ENCODE data around the gene RPS19. TPM values are rescaled to one million over a fixed set of nuclear protein-coding genes. Genes with fewer than 3 reads are reported as not detected.

Gene RPS19
- total and polyA plus RNA-seq, 10 of the 15 experiments (the other 5 are each of a cell fraction or from before 2014, with no cell fraction given): 2,615 to 5,578 (median 4,127) TPM

DNA sequence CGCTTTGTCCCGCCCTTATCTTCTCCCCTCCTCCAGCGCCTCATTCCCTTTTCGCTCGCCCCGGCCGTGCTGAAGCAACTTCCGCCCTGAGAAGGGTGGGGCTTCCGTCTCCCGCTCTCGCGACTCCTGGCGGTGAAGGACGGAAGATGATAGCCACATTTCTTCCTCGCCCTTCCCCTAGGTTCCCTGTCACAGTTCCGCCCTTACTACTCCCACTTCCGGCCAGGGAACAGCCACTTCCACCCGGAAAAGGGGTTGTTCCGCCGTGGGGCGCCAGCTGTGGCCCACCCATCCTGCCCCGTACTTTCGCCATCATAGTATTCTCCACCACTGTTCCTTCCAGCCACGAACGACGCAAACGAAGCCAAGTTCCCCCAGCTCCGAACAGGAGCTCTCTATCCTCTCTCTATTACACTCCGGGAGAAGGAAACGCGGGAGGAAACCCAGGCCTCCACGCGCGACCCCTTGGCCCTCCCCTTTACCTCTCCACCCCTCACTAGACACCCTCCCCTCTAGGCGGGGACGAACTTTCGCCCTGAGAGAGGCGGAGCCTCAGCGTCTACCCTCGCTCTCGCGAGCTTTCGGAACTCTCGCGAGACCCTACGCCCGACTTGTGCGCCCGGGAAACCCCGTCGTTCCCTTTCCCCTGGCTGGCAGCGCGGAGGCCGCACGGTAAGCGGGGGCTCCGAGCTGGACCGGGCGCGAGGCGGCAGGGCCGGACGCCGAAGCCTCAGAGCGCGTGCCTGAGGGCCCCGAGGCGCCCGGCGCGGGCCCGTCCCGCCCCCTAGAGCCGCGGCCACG, at the start of gene RPS19 (continued):
- no peak for TF ChIP-seq ZNF274 (IDR thresholded peaks at IDR 0.05; ENCODE audit: insufficient read depth, insufficient read length)
- TF ChIP-seq CBX5 (IDR thresholded peaks at IDR 0.05; ENCODE audit: low read depth): no peak
- peak; percentile 92 for TF ChIP-seq SMAD5 (IDR thresholded peaks at IDR 0.05; ENCODE audit: low read depth)
- TF ChIP-seq ZNF217 (IDR thresholded peaks at IDR 0.05): peak; percentile 64; the same call in 1 of the 2 replicates
- TF ChIP-seq, protein P1, sequence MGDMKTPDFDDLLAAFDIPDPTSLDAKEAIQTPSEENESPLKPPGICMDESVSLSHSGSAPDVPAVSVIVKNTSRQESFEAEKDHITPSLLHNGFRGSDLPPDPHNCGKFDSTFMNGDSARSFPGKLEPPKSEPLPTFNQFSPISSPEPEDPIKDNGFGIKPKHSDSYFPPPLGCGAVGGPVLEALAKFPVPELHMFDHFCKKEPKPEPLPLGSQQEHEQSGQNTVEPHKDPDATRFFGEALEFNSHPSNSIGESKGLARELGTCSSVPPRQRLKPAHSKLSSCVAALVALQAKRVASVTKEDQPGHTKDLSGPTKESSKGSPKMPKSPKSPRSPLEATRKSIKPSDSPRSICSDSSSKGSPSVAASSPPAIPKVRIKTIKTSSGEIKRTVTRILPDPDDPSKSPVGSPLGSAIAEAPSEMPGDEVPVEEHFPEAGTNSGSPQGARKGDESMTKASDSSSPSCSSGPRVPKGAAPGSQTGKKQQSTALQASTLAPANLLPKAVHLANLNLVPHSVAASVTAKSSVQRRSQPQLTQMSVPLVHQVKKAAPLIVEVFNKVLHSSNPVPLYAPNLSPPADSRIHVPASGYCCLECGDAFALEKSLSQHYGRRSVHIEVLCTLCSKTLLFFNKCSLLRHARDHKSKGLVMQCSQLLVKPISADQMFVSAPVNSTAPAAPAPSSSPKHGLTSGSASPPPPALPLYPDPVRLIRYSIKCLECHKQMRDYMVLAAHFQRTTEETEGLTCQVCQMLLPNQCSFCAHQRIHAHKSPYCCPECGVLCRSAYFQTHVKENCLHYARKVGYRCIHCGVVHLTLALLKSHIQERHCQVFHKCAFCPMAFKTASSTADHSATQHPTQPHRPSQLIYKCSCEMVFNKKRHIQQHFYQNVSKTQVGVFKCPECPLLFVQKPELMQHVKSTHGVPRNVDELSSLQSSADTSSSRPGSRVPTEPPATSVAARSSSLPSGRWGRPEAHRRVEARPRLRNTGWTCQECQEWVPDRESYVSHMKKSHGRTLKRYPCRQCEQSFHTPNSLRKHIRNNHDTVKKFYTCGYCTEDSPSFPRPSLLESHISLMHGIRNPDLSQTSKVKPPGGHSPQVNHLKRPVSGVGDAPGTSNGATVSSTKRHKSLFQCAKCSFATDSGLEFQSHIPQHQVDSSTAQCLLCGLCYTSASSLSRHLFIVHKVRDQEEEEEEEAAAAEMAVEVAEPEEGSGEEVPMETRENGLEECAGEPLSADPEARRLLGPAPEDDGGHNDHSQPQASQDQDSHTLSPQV (IDR thresholded peaks at IDR 0.05): peak; percentile 79; the same call in 1 of the 2 replicates
- TF ChIP-seq ZBTB4 (CRISPR knock-in tag; IDR thresholded peaks at IDR 0.05): no peak
- TF ChIP-seq RFX5 (IDR thresholded peaks at IDR 0.05; ENCODE audit: low read depth, low read length): no peak
- TF ChIP-seq ATF3 (IDR thresholded peaks at IDR 0.05; ENCODE audit: borderline replicate concordance, extremely low read depth, low read depth, low read length): no peak
- peak; percentile 58 for TF ChIP-seq ZBTB11 (CRISPR knock-in tag; IDR thresholded peaks at IDR 0.05)
- peak; percentile 79 for TF ChIP-seq SPI1 (IDR thresholded peaks at IDR 0.05; ENCODE audit: borderline replicate concordance, insufficient read depth, low read depth, low read length)
- TF ChIP-seq, protein P2, sequence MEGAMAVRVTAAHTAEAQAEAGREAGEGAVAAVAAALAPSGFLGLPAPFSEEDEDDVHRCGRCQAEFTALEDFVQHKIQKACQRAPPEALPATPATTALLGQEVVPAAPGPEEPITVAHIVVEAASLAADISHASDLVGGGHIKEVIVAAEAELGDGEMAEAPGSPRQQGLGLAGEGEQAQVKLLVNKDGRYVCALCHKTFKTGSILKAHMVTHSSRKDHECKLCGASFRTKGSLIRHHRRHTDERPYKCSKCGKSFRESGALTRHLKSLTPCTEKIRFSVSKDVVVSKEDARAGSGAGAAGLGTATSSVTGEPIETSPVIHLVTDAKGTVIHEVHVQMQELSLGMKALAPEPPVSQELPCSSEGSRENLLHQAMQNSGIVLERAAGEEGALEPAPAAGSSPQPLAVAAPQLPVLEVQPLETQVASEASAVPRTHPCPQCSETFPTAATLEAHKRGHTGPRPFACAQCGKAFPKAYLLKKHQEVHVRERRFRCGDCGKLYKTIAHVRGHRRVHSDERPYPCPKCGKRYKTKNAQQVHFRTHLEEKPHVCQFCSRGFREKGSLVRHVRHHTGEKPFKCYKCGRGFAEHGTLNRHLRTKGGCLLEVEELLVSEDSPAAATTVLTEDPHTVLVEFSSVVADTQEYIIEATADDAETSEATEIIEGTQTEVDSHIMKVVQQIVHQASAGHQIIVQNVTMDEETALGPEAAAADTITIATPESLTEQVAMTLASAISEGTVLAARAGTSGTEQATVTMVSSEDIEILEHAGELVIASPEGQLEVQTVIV (IDR thresholded peaks at IDR 0.05; ENCODE audit: borderline replicate concordance, partially characterized antibody): peak; percentile 87
- no peak for TF ChIP-seq BMI1 (IDR thresholded peaks at IDR 0.05; ENCODE audit: borderline replicate concordance)
- TF ChIP-seq SP1 (IDR thresholded peaks at IDR 0.05; ENCODE audit: low read depth, low read length): peak; percentile 95

All from GM12878 (cell line).